ENCODE results near the gene KRT72. TPM values are rescaled to one million over a fixed set of nuclear protein-coding genes. Genes with fewer than 3 reads are reported as not detected.

Gene KRT72
- total RNA-seq, 4 donors from 2014 or later = not detected

- TF ChIP-seq CTCF (IDR thresholded peaks at IDR 0.05 in 4 of 5, conservative IDR thresholded peaks at IDR 0.05 in 1 of 5) = no peak
- no peak for TF ChIP-seq POLR2A (IDR thresholded peaks at IDR 0.05)
- H3K27me3 ChIP-seq = no peaks in the 10 kb centered on the region
- ATAC-seq (no peak), DNase-seq (no peak)
- no peaks in the 10 kb centered on the region for H3K9me3 ChIP-seq
- H3K36me3 ChIP-seq = no peaks in the 10 kb centered on the region
- in situ Hi-C loops (cut with MboI; ENCODE audit: low sequenced_read_pairs in 4 of 4) (loop anchor here in 2 of 4 donors (5.0 to 25.0 kb wide), 3 partner anchors 291 to 396 kb away; no protein-coding TSS in a partner anchor), intact Hi-C loops (cut with DNase I; ENCODE audit: low total_unique reads) (no loop called here)
- H3K4me1 ChIP-seq = no peaks in the 10 kb centered on the region
- H3K4me3 ChIP-seq = no peak overlapping the region
- H3K27ac ChIP-seq = no peak overlapping the region
These were observed 9.7 kb downstream of the KRT72 start for GRCh38 chr12:52591521-52591920.

- no peaks in the 10 kb centered on the region for H3K36me3 ChIP-seq
- no peaks in the 10 kb centered on the region for H3K4me1 ChIP-seq
- no peak for DNase-seq
- no peaks in the 10 kb centered on the region for H3K9me3 ChIP-seq
- no peak overlapping the region for H3K27ac ChIP-seq
- no peaks in the 10 kb centered on the region for H3K27me3 ChIP-seq
- ATAC-seq = no peak
- TF ChIP-seq POLR2A (IDR thresholded peaks at IDR 0.05) (no peak), CTCF (IDR thresholded peaks at IDR 0.05 in 4 of 5, conservative IDR thresholded peaks at IDR 0.05 in 1 of 5) (no peak)
- H3K4me3 ChIP-seq = no peak overlapping the region
- intact Hi-C loops (cut with DNase I; ENCODE audit: low total_unique reads) (no loop called here), in situ Hi-C loops (cut with MboI; ENCODE audit: low sequenced_read_pairs in 4 of 4) (loop anchor here in 2 of 4 donors (5.0 to 25.0 kb wide), 3 partner anchors 292 to 397 kb away; no protein-coding TSS in a partner anchor)
These were observed 11.2 kb downstream of the KRT72 start for GRCh38 chr12:52590021-52590420.

DNA sequence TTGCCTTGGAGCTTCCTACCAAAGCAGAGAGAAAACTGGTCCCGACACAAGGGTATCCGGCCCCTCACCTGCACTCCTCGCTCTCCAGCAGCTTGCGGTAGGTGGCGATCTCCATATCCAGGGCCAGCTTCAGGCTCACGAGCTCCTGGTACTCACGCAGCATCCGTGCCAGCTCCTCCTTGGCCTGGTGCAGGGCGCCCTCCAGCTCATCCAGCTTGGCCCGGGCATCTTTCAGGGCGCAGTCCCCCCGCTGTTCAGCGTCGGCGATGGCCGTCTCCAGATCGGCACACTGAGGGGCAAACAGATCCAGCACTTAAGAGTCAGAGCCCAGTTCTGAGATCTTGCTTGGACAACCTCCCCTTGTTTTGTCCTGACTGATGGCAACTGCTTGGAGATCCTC, 13.7 kb downstream of the KRT72 start:
- H3K27ac ChIP-seq = no peak overlapping the region
- intact Hi-C loops (cut with DNase I; ENCODE audit: low total_unique reads) (no loop called here), in situ Hi-C loops (cut with MboI; ENCODE audit: low sequenced_read_pairs in 4 of 4) (loop anchor here in 1 of 4 donors (25.0 kb wide), 2 partner anchors 300 to 400 kb away; no protein-coding TSS in a partner anchor)
- TF ChIP-seq POLR2A (IDR thresholded peaks at IDR 0.05) (no peak), CTCF (IDR thresholded peaks at IDR 0.05 in 4 of 5, conservative IDR thresholded peaks at IDR 0.05 in 1 of 5) (no peak)
- no peak overlapping the region for H3K4me3 ChIP-seq
- H3K36me3 ChIP-seq = no peaks in the 10 kb centered on the region
- no peaks in the 10 kb centered on the region for H3K4me1 ChIP-seq
- no peaks in the 10 kb centered on the region for H3K9me3 ChIP-seq
- no peaks in the 10 kb centered on the region for H3K27me3 ChIP-seq
- DNase-seq (no peak), ATAC-seq (no peak)

DNA sequence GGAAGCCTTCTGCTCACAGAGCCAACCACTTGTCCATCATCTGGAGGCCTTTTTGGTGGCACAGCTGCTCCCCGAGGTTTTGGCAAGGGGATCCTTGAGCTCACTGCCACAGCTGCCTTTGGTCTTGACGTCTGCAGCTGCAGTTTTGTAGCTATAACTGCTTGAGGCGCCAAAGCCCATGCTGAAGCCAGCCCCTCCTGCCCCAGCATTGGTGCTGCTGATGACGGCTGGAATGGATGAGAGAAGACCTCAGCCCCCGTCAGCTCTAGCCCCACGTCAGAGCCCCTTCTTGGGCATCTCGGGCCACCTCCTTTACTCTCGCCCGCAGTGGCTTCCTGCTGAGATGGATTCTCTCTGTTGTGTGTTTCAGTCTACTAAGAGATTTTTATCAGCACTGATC, 15.3 kb downstream of the KRT72 start:
- no peak overlapping the region for H3K27ac ChIP-seq
- intact Hi-C loops (cut with DNase I; ENCODE audit: low total_unique reads) (no loop called here), in situ Hi-C loops (cut with MboI; ENCODE audit: low sequenced_read_pairs in 4 of 4) (loop anchor here in 1 of 4 donors (25.0 kb wide), 2 partner anchors 301 to 401 kb away; no protein-coding TSS in a partner anchor)
- no peak for ATAC-seq
- H3K4me3 ChIP-seq = no peak overlapping the region
- H3K36me3 ChIP-seq = no peaks in the 10 kb centered on the region
- no peak for TF ChIP-seq CTCF (IDR thresholded peaks at IDR 0.05 in 4 of 5, conservative IDR thresholded peaks at IDR 0.05 in 1 of 5)
- no peak for TF ChIP-seq POLR2A (IDR thresholded peaks at IDR 0.05)
- no peaks in the 10 kb centered on the region for H3K27me3 ChIP-seq
- no peaks in the 10 kb centered on the region for H3K4me1 ChIP-seq
- no peak for DNase-seq
- H3K9me3 ChIP-seq = no peaks in the 10 kb centered on the region

GRCh38 chr12:52585066-52585465, 16.2 kb downstream of the KRT72 start:
- Histone ChIP-seq H3K36me3 (no peaks in the 10 kb centered on the region), H3K9me3 (no peaks in the 10 kb centered on the region), H3K27me3 (no peaks in the 10 kb centered on the region), H3K27ac (no peak overlapping the region), H3K4me3 (no peak overlapping the region), H3K4me1 (no peaks in the 10 kb centered on the region)
- TF ChIP-seq CTCF (IDR thresholded peaks at IDR 0.05 in 4 of 5, conservative IDR thresholded peaks at IDR 0.05 in 1 of 5) (no peak), POLR2A (IDR thresholded peaks at IDR 0.05) (no peak)
- intact Hi-C loops (cut with DNase I; ENCODE audit: low total_unique reads) (no loop called here), in situ Hi-C loops (cut with MboI; ENCODE audit: low sequenced_read_pairs in 4 of 4) (loop anchor here in 1 of 4 donors (25.0 kb wide), 2 partner anchors 302 to 402 kb away; no protein-coding TSS in a partner anchor)
- ATAC-seq = no peak
- DNase-seq = no peak
